Occipital lobe (tissue), 2 donors: ENCODE results near the gene HSPA1L. TPM values are rescaled to one million over a fixed set of nuclear protein-coding genes. Genes with fewer than 3 reads are reported as not detected.
"Not testable (repeated sequence)": the region's sequence is repeated elsewhere in the genome, so short reads cannot be mapped to it uniquely, and the experiment has no call there.

Source experiments
- DNase-seq: peaks from one replicate; lab custom pipeline; 2025; lab: John Stamatoyannopoulos, UW
- total RNA-seq: library from RNA; depleted of rRNA; stranded (reverse); fragments of >200 nt; gene quantifications from one replicate; pipeline ENCODE4 v1.2.3, GENCODE V29; 2014

Gene HSPA1L
- 4.4 TPM for total RNA-seq

DNA sequence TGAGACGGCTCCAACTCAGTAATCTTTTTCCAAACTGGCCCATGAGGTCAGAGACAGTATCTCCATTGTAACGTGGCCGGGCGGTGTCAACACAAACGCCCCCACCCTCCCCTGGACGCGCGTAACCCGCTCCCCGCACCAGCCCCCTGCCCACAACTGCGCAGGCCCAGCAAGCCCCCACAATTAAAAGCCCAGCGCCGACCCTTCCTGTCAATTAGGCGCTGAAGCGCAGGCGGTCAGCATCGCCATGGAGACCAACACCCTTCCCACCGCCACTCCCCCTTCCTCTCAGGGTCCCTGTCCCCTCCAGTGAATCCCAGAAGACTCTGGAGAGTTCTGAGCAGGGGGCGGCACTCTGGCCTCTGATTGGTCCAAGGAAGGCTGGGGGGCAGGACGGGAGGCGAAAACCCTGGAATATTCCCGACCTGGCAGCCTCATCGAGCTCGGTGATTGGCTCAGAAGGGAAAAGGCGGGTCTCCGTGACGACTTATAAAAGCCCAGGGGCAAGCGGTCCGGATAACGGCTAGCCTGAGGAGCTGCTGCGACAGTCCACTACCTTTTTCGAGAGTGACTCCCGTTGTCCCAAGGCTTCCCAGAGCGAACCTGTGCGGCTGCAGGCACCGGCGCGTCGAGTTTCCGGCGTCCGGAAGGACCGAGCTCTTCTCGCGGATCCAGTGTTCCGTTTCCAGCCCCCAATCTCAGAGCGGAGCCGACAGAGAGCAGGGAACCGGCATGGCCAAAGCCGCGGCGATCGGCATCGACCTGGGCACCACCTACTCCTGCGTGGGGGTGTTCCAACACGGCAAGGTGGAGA, at the start of gene HSPA1L, which contains the start of gene HSPA1A:
TSS of gene HSPA1L (minus strand) at position 259 of the 814 bp plus-strand sequence. CDS start 3,311 bp downstream, outside the sequence.
TSS of gene HSPA1A (plus strand) at position 519 of the 814 bp plus-strand sequence. CDS start at position 733, 214 bp downstream.
- peak; percentile 91 for DNase-seq

DNA sequence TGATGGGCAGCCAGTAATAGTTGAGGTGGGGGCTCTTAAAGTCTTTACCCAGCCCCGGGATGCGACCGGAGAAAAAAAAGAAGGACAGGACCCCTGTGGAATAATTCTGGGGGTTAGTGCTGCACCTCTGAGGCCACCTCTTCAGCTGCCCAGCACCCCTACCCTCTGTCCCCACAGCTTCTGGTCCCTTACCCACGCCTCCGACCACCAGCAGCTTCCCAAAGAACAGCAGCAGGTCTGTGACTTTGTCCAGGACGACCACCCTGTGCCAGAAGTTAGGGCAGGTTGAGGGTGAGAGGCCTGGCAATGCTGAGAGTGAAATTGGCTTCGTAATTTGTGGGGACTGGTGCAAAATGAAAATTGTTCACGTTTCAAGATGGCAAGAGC, 49.7 kb upstream of the HSPA1L start:
- no peak for DNase-seq

DNA sequence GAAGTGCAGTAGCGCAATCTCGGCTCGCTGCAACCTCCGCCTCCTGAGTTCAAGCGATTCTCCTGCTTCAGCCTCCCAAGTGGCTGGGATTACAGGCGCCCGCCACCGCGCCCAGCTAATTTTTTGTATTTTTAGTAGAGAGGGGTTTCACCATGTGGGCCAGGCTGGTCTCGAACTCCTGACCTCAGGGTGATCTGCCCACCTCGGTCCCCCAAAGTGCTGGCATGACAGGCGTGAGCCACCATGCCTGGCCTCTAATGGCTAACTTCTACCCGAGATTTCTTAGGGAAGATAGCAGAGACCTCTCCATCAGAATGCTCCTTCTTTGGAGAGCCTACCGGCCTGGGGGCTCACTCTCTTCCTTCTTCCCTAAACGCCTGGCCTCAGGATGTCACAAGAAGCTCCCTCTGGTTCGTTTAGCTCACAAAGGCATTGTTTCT, 49.1 kb upstream of the HSPA1L start:
- not testable (repeated sequence) for DNase-seq

DNA sequence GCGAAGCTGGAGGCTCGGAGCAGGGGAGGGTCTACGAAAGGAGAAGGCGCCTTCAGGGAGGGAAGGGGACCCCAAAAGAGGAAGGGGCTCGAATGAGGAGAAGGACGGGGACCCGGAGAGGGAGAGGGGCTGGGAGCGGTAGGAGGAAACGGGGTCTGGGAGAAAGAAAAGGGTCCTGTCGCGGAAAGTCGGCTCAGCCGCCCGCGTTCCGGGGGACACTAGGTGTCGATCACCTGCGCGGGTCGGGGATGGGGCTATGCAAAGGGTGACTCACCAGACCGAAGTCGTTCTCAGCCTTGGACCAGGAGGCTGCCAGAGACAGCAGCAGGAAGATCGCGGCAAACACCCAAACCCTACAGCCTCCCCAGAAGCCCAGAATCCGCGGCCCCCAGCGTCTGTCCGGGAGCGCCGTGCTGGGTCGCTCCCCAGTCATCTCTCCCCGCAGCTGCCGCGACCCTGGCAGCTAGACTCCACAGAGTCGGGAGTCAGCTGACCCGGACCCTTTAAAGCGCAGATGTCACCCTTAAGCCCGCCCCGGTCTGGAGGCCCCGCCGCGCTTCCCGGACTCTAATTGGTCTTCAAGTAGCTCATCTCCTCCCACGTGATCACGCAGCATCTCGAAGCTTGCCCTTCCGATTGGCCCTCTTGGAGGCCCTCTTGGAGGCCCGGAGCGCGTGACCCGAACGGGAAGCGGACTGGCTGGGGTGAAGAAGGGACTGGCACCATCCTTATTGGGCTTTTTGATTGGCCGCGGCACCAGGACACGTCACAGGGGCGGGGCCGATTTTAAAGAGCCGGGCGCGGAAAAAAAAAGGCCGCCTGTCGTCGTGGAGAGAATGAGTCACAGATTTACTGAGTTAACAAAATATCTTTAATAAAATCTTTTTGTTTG, 47.5 kb upstream of the HSPA1L start, which contains the start of gene NEU1:
TSS of gene NEU1 (minus strand) at position 478 of the 892 bp plus-strand sequence. CDS start at position 433, 45 bp downstream.
- peak; percentile 100 for DNase-seq

DNA sequence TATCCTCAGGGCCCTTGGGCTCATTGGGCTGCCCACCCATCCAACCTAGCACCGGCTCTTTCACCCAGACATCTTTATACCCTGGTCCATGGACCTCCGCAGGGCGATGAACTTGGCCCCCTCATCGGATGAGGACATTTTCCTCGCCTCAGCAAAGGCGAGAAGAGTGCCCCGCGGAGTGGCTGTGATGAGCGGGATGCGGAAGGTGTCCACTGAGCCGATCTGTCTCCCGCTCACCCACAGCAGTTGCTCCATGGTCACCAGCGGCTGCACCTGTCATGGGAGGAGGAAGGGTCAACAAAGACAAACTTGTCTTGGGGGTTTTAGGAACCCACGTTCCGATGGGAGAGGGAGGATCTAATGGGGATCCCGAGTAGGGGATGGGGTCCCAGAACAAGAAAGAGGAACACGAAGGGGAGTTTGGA, 46.8 kb upstream of the HSPA1L start:
- DNase-seq: no peak

DNA sequence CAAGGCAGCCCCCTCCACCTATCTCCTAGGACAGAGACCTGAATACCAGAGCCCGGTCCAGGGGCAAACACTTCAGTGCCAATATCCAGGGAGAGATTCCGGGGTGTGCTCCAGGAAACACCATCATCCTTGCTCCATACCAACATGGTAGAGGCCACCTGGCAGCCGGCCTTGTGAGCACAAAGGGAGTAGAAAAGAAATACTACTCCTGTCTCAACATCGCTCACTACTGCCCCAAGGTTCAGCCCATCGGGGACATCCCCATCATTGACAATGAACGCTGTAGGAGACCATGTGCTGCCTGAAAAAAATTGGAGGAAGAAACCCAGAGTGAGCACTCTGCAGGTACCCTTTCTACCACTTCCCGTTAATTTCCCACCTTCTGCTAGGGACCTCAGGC, 46.1 kb upstream of the HSPA1L start:
- DNase-seq: no peak

DNA sequence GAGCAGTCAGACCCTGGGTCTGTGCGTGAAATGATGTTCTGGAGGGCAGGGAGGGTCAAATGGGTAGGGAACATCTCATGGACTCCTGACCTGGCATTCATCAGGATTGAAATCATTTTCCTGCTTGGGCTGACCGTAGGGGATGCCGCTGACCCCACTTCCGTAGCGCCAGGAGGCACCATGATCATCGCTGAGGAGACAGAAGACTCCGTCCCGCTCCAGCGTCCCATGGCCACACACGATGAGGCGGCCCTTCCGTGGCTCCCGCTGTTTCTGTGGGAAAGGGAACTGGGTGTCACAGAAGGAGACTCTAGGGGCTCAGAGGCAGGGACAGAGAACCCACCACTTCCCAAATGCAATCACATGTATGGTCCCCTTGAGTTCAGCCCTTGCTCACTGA, 45.3 kb upstream of the HSPA1L start:
- no peak for DNase-seq

DNA sequence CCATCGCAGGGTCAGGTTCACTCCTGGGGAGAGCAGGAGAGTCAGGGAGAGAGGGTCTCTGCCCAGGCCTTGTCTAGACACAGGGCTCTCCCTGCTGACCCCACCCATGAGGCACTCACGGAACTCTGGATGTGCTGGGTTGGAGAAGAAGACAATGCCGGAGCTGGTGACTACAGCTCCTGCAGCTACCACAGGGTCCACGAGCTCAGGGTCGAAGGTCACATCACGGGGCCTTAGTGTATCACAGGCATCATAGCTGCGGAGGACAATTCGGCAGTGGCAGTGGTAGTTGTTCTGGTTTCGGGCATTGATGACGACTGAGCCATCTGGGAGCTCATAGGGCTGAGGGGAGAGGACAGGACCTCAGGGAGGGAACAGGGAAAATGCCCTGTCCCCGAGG, 44.8 kb upstream of the HSPA1L start:
- no peak for DNase-seq

DNA sequence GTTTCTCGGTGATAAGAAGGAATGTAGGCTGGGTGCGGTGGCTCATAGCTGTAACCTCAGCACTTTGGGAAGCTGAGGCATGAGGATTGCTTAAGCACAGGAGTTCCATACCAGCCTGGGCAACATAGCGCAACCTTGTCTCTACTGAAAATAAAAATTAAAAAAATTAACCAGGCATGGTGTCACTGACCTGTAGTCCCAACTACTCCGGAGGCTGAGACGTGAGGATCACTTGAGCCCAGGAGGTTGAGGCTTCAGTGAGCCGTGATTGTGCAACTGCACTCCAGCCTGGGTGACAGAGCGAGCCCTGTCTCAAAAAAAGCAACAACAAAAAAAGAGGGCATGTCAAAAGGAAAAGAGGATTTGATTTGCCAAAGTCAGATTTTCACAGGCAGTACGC, 43.6 kb upstream of the HSPA1L start:
- DNase-seq: no peak

DNA sequence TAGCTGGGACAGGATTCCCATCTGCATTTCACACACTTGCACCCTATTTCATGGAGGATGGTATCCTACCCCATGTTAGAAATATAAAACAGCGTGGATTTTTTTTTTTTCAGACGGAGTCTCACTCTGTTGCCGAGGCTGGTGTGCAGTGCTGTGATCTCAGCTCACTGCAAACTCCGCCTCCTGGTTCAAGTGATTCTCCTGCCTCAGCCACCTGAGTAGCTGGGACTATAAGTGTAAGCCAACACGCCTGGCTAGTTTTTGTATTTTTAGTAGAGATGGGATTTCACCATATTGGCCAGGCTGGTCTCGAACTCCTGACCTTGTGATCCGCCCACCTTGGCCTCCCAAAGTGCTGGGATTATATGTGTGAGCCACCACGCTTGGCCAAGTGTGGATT, 42.7 kb upstream of the HSPA1L start:
- DNase-seq: not testable (repeated sequence)

DNA sequence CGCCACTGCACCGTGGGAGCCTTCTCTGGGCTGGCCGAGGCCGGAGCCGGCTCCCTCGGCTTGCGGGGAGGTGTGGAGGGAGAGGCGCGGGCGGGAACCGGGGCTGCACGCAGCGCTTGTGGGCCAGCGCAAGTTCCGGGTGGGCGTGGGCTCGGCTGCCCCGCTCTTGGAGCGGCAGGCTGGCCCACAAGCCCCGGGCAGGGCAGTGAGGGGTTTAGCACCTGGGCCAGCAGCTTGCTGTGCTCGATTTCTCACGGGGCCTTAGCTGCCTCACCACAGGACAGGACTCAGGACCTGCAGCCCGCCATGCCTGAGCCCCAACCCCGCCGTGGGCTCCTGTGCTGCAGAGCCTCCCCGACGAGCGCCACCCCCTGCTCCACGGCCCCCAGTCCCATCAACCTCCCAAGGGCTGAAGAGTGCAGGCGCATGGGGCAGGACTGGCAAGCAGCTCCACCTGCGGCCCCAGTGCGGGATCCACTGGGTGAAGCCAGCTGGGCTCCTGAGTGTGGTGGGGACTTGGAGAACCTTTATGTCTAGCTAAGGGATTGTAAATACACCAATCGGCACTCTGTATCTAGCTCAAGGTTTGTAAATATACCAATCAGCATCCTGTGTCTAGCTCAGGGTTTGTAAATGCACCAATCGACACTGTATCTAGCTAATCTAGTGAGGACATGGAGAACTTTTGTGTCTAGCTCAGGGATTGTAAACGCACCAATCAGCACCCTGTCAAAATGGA, 37.1 kb upstream of the HSPA1L start:
- not testable (repeated sequence) for DNase-seq

DNA sequence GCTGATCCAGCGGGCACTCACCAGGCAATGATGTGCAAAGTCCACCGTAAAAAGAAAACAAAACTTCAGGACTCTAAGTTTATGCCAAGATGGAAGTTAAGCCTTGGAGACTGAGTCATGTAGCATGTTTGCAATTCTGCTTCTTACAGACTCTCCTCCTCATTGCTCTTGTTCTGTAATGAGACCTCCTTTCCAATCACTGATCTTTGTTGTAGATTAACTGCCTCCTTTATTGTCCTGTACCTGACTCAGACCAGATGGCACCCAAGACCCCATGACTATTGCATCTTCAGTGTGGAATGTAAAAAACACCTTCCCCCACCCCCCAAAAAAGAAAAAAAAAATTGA, 36.4 kb upstream of the HSPA1L start:
- no peak for DNase-seq

DNA sequence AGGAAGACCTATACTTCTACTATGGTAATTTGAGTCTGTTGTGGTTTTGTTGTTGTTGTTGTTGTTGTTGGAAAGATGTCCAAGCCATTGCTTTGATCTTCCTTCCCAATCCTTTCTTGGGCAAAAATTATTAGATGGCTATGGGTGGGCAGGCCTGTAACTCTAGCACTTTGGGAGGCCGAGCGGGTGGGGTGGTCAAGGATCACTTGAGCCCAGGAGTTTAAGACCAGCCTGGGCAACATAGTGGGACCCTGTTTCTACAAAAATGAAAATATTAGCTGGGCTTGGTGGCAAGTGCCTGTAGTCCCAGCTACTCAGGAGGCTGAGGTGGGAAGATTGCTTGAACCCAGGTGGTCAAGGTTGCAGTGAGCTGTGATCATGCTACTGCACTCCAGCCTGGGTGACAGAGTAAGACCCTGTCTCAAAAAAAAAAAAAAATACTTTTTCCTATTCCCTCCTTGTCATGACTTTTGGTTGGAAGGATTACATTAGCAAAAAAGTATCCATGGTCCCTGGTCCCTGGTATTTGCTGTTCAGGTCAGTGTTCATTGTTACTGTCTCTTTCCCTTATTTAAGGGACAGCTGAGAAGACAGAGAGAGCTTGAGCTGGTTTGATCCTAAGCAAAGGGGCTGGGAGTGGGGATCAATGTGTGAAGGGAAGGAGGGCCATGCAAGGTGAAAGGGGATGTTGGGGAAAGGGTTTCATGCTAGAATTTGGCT, 35.8 kb upstream of the HSPA1L start:
- DNase-seq: no peak

DNA sequence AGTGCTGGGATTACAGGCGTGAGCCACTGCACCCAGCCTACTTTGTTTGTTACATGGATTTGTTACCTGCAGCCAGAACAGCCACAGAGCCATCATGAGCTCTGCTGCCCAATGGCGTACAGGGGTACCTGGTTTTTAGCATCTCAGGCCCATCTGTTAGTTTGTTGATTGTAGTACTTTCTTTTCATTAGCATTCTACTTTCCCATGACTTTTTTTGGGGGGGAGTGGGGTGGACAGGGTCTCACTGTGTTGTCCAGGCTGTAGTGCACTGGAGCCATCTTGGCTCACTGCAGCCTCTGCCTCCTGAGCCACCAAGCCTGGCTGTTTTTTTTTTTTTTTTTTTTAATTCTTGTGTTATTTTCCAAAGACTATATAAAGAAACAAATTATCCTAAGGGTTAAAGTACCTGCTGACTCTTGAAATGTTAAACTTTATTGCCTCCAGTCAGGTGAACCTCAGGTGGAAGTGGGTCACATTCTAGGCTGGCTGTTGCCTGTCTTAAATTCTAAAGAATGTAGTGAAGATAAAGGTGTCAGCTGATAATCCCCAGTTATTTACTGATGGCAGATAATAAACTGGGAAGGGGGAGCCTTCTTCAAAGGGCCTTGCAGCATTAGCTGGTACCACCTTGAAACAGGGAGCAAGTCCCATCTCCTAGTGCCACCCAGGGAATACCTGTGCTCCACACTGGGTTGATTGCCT, 32.3 kb upstream of the HSPA1L start:
- DNase-seq: no peak

DNA sequence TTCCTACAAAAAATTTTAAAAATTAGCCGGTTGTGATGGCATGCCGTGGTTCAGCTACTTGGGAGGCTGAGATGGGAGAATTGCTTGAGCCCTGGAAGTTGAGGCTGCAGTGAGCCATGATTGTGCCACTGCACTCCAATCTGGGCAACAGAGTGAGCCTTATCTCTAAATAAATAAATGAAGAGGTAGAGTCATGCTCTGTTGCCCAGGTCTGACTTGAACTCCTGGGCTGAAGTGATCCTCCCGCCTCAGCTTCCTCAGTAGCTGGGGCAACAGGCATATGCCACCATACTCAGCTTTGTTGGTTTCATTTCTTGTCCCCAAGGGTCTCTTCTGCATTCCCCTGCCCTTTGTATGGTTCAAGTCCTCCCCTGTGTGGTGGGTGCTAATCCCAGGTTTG, 29.4 kb upstream of the HSPA1L start:
- no peak for DNase-seq

DNA sequence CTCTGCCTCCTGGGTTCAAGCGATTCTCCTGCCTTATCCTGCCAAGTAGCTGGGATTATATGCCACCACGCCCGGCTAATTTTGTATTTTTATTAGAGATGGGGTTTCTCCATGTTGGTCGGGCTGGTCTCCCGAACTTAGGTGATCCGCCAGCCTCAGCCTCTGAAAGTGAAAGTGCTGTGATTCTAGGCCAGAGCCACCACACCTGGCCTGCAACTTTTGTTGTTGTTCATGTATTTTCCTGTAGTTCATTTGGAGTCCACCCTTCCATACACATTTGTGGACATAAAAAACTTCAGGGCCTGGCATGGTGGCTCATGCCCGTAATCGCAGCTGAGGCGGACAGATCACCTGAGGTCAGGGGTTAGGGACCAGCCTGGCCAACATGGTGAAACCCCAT, 27.0 kb upstream of the HSPA1L start:
- DNase-seq: no peak

DNA sequence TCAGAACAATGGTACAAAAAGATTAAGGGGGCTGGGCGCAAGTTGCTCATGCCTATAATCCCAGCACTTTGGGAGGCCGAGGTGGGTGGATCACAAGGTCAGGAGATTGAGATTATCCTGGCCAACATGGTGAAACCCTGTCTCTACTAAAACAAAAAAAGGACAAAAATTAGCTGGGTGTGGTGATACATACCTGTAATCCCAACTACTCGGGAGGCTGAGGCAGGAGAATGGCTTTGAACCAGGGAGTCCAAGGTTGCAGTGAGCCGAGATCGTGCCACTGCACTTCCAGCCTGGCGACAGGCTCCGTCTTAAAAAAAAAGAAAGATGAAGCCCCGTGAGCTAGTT, 24.7 kb upstream of the HSPA1L start:
- not testable (repeated sequence) for DNase-seq

DNA sequence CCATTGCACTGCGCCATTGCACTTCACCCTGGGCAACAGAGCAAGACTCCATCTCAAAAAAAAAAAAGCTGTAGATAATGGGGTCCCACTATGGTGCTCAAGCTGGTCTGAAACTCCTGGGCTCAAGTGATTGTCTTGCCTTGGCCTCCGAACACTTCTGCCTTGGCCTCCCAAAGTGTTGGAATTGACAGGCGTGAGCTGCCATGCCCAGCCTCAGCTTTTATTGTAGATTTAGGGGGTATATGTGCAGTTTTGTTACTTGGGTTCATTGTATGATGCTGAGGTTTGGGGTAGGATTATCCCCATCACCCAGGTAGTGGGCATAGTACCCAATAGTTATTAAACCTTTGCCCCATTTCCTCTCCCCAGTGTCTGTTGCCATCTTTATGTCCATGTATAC, 23.9 kb upstream of the HSPA1L start:
- DNase-seq: no peak

DNA sequence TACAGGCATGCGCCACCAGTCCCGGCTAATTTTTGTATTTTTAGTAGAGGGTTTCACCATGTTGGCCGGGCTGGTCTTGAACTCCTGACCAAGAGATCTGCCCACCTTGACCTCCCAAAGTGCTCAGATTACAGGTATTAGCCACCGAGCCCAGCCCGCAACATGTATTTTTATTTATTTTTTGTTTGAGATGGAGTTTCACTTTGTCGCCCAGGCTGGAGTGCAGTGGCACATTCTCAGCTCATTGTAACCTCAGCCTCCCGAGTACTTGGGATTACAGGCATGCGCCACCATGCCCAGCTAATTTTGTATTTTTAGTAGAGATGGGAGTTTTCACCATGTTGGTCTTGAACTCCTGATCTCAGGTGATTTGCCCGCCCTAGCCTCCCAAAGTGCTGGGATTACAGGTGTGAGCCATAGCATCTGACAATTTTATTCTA, 23.1 kb upstream of the HSPA1L start:
- DNase-seq: not testable (repeated sequence)
